GM12872 (cell line): ENCODE results near the gene LSM3.

Experiments used
- TF ChIP-seq, protein P1 (sequence below): IDR thresholded peaks from 3 replicates; pipeline ENCODE4 v1.5.1; 2011; ENCODE audit warnings: low read depth, mild to moderate bottlenecking, low read length, moderate library complexity; ENCODE audit not compliant: insufficient read depth

Gene LSM3

DNA sequence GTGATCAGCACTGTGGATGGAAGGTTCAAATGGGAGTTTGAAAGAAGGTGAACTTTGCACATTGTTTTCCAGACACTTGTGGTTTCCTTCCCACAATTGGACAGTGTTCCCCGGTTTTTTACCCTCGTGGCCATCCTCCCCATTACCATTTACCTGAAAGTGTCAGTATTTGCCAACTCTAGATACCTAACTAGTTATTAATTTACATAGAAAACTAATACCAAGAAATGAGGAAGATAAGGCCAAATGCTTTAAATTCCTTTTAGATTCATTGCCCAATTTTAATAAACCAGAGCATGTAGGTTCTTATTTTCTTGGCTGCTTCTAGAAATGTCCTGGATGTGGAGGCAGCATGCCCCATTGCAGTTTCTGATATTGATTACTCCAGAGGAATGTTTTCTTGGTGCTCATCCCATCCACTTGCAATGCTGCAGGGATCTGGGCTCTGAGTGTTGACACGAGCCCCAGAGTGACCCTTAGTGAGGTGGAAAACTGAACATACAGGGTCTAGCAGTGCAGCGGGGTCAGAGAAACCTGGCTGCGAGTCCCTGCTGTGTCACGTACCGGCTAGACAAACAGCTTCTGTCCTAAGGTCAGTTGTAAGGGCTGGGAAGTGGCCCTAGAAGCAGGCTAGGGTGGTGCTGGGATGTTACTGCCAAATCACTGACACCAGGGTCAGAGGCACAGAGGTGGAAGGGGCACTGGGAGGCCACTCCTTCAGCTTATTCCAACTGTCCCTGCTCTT lies 23.5 kb downstream of the LSM3 start:
- TF ChIP-seq, protein P1, sequence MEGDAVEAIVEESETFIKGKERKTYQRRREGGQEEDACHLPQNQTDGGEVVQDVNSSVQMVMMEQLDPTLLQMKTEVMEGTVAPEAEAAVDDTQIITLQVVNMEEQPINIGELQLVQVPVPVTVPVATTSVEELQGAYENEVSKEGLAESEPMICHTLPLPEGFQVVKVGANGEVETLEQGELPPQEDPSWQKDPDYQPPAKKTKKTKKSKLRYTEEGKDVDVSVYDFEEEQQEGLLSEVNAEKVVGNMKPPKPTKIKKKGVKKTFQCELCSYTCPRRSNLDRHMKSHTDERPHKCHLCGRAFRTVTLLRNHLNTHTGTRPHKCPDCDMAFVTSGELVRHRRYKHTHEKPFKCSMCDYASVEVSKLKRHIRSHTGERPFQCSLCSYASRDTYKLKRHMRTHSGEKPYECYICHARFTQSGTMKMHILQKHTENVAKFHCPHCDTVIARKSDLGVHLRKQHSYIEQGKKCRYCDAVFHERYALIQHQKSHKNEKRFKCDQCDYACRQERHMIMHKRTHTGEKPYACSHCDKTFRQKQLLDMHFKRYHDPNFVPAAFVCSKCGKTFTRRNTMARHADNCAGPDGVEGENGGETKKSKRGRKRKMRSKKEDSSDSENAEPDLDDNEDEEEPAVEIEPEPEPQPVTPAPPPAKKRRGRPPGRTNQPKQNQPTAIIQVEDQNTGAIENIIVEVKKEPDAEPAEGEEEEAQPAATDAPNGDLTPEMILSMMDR: no peak

DNA sequence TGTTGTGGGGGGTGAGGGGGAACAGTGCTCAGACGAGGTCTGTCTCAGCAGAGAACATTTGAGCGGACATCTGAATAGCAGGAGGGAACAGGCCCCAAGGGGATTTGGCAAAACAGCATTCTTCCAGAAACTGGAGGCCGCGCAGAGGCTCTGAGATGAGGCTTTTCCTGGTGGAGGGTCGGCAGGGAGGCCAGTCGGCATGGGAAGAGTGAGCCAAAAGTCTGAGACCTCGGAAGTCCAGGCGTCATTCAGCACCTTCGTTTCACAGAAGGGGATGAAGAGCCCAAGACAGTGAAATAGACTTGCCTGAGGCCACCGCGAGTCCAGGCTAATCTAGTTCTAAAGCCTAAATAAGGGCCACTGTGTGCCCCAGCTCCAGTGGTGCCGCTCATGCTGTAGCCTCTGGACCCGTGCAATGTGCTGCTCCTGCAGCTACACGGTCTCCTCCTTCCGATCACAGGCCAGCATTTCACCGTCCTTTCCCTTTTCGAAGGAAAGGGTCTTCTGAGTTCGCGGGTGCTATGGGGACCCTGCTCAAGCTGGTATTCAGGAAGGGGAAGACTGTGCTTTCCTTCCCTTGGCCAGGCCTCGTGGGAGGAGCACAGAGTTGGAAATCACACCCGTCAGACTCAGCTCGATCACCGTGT lies 24.4 kb downstream of the LSM3 start:
- TF ChIP-seq, protein P1: no peak

DNA sequence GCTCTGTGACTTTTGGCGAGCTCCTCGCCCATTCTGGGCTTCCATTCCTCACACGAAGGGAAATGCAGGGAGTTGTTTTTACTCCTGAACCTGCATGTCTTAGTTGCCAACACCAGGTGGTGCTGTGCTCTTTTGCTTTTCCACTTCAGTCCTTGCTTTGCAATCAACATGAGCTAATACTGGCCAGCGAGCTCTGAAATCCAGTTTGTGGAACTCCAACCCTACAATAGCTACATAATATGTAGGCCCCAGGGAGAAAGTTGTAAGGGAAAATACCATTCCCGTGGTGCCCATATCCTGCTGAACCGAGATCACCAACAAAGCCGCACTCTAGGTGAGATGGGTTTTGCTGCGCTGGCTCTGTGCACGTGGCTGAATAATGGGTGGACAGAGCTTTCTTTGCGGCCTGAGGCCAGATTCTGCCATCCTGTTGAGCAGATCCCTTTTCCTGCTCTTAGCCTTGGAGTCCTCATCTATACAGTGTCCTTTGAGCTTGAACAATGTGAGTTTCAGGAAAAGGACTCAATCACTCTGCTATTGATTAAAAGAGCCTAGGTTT lies 25.0 kb downstream of the LSM3 start:
- TF ChIP-seq, protein P1: peak; percentile 85

DNA sequence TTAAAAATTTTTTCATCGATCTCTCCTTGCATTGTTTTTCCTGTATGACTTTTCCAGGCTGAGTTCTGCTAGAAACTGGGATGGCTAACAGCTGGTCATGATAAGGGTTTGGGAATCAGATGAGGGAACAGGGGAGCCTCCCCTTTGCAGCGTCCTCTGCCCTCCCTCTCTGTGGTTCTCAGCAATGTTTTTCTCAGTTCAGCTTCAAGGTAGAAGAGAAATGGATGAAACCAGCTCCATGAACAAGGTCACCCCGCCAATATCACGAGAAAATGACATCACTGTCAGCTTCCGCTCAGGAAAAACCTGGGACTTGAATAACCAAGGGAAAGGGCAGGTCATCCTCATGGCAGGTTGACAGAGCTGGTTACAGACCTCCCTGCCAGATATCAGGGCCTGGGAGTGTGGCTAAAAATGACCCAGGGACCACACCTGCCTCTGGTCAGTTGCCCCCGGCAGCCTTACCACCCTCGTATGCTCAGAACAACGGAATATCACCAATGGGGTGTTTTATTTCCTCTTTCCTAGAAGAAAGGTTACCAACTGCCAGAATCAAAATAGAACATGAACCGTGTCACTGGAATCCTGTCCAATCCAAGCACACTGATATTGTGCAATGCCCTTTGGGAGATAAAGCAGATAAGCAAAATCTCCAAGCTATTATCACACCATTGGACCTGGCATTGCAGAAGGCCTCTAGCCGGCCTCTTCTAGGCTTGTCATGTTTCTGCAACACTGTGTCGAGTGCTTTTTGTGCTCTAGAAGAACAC lies 26.1 kb downstream of the LSM3 start:
- TF ChIP-seq, protein P1: no peak

DNA sequence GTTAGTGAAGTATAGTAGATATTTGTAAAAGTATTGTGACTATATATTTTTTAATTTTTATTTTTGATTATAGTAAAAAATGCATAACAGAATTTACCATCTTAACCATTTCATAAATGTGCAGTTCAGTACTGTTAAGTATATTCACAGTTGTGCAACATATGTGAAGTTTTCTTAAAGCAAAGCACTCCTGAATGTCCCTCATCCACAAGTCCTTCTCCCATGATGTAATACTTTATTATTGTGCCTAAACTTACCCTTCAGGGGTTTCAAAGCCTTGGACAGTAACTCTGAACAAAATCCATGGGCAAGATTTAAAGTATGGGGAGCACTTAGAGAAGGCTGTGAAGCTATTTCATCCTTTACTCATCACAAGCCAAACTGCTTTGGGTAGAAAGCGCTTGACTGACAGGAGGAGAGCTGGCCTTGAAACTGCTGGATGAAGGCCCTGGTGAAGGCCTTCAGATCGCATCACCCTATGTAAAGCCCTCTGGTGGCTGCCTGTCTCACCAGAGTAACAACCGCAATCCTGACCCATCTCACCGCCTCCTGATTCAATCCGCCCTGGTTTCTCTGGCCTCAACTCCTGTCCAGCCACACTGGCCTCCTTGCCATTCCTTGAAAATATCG lies 28.0 kb downstream of the LSM3 start:
- TF ChIP-seq, protein P1: no peak

DNA sequence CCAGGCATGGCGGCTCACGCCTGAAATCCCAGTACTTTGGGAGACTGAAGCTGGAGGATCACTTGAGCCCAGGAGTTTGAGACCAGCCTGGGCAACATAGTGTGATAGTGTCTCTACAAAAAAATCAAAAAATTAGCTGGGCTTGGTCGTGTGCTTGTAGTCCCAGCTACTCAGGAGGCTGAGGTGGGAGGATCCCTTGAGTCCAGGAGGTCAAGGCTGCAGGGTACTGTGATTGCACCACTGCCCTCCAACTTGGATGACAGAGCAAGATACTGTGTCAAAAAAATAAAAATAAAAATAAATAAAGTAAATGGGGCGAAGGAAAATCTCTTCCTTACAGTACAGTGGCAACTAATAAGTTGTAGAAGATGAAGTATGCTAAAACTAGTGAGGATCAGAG lies 29.6 kb downstream of the LSM3 start:
- TF ChIP-seq, protein P1: no peak
